ENCODE results near the gene AGTR1. TPM values are rescaled to one million over a fixed set of nuclear protein-coding genes. Genes with fewer than 3 reads are reported as not detected.
A peak's percentile ranks its signal among the peaks of the same experiment; 100 is the strongest.
"Not testable (repeated sequence)": the region's sequence is repeated elsewhere in the genome, so short reads cannot be mapped to it uniquely, and the experiment has no call there.

The AGTR1 gene
- total RNA-seq, 1 experiment from 2014 or later = not detected

DNA sequence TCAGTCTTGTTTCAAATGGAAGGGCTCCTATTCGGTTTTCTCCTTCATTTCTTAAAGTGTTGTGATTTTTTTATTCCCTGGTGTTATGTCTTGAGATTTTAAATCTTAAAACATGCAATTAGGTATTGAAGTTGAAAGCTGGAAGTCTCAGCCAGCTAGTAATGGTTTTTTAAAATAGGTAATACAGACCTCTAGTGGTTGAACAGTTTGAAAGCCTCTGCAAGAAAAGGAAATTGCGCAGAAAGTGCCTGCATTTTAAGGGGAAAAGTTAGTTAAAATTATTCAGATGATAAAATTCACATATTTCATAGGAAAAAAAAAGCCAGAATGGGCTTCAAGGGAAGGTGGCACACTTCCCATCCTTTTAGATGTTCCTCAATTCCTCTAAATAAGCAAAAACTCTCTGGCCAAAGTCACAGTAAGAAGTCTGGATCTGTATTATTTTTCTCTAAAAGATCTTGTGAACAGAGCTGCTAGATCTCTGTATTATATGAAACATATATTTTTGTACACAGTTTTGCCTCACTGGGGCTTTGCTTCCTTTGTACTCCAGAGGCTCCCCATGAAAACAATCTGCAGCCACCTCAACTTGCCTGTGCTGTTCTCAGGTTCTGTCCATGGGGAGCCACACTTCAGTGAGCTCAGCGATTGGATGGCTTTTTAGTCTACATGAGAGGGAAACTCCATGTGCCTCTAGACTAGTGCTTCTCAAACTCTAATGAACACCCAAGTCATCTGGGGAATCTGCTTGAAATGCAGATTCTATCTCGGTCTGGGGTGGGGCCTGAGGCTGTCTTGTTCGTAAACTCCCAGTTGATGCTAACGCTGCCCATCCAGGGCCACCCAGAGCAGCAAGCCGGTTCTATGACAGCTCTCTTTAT, 21.5 kb downstream of the AGTR1 start:
- peak; percentile 18 for DNase-seq (ENCODE audit: low spot score)

DNA sequence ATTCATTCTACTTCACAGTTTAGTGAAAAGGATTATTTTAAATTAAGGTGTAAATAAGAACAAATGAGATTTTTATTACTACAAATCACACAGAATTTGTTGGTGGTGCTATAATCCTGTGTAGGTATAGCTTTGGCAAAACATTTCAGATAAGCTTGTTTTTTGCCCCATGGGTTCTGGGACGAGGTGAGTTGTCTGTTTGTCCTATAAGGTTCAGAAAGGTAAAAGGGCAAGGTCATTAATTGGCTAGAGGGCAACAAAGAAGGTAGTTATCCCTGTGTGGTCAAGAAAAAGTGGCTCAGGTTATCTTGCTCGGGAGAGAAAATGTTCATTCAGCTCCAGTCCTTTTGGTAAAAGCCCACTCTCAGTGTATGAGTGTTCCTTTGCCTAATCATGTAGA, 23.2 kb downstream of the AGTR1 start:
- DNase-seq (ENCODE audit: low spot score) = no peak

DNA sequence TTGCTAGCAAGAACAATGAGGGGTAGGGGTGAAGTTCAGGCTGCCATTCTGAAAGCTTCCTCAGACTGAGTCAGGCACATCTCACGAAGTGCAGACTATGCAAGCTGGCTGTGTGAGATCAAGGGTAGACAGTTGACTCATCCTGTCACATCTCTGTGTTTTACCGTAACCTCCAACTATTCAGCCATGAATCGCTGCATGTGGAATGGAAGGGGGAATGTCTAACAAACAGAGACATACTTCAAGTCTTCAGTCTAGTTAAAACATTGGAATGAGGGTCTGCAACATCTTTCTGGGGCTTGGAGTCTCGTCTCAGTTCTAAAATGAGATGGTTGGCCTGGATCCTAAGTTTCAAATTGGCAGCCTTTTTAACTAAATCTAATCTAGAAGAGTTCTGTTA, 25.9 kb downstream of the AGTR1 start:
- DNase-seq (ENCODE audit: low spot score) = peak; percentile 65

DNA sequence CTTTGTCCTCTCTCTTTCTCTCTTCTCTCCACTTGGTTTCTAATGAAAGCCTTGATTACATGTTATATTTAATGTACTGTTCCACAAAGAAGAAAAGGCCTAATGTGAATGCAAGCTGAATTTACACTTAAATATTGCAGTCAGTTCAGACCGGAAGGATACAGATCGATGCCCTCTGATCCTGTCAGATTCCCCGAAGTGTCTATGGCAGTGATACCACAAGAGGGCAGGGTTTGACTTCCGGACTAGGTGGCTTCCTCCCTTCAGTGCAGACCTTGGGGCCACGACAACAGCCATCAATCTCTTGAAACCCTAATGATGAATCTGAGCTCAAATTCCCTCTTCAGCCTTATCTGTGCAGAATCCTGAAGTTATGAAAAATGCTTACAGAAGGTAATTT, 29.5 kb downstream of the AGTR1 start:
- peak; percentile 27 for DNase-seq (ENCODE audit: low spot score)

DNA sequence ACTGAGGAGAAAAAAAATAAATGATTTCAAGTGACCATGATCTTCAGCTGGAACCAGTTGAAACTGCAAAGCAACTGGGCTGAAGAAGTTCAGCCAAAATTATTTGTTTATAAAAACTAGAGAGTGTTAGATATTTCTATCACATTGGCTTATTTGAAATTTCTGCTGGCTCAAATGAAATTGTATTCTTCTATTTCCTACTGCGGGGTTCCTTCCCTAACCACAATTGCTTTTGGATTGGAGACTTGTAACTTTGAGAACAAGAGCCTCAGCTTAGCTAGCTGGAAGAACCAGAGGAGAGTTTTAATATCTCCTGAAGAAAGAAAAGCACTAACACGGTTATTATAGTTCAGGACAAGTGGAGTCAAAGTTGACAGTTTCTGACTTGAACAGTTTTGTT, 31.1 kb downstream of the AGTR1 start:
- DNase-seq (ENCODE audit: low spot score) = no peak

GRCh38 chr3:148729476-148730055, 31.9 kb downstream of the AGTR1 start:
- no peak for DNase-seq (ENCODE audit: low spot score)

- no peak for DNase-seq (ENCODE audit: low spot score)
Measured at GRCh38 chr3:148730676-148731075, 33.0 kb downstream of the AGTR1 start.

DNA sequence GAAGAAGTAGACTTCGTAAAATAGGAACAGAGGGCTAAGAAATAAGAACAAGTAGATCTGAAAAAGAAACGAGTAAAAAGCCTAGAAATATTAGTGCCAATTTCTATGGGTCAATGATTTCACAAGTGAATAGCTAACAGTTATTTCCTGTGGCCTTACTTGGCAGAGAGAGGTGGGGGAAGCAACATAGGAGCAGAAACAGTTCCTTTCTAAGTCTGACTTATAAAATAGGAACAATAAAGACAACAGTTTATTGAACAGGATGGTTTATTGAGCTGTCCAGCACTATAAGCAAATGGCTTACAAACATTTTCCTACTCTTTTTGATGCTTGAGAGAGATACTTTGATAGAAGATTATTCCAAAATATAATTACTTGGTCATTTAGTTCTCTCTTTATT, 37.9 kb downstream of the AGTR1 start:
- no peak for DNase-seq (ENCODE audit: low spot score)

- no peak for DNase-seq (ENCODE audit: low spot score)
Measured at GRCh38 chr3:148736086-148736485, 38.4 kb downstream of the AGTR1 start.

DNA sequence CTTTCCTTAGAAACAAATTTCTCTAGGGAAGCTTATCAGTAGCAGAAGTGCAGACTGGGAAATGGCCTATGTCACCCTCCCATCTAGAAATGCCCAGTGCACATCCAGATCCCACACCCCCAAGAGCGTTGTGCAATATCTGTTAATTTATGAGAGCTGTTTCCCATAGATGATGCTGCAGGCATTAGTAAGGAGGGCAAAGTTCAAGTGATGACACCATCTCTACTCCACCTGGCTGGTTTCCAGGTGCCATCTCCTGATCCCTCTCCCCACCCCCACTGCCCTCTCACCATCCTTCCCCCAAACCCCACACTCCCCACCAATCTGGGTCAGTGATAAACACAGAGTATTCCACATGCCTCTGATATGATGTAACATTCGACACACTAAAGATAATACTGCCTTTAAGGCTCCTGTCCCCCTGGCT, 39.4 kb downstream of the AGTR1 start:
- peak; percentile 12 for DNase-seq (ENCODE audit: low spot score)

GRCh38 chr3:148739720-148740119, 42.0 kb downstream of the AGTR1 start:
- no peak for DNase-seq (ENCODE audit: low spot score)

- DNase-seq (ENCODE audit: low spot score) = no peak
Measured at GRCh38 chr3:148740291-148740690, 42.6 kb downstream of the AGTR1 start.

GRCh38 chr3:148741219-148741618, 43.5 kb downstream of the AGTR1 start:
- no peak for DNase-seq (ENCODE audit: low spot score)

- no peak for DNase-seq (ENCODE audit: low spot score)
Measured at GRCh38 chr3:148742118-148742517, 44.4 kb downstream of the AGTR1 start.

DNA sequence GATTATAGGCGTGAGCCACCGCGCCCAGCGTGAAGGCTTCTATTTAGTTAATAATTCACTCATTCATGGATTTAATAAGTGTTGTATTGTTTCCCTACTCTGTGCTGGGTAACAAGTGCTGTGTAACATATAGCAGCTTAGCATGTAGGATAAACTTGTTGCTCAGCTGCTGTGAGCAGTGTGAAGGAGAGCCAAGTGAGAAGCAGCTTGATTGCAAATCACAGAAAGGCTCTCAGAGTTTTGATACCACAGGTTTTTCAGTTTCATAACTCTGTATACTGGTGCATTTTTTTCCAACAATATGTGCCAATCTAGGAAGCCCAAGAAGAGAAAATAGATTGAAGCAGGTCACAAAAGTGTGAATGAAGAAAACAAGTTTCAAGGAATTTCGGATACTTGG, 48.4 kb downstream of the AGTR1 start:
- no peak for DNase-seq (ENCODE audit: low spot score)

GRCh38 chr3:148748283-148748682, 50.6 kb downstream of the AGTR1 start:
- DNase-seq (ENCODE audit: low spot score) = no peak

DNA sequence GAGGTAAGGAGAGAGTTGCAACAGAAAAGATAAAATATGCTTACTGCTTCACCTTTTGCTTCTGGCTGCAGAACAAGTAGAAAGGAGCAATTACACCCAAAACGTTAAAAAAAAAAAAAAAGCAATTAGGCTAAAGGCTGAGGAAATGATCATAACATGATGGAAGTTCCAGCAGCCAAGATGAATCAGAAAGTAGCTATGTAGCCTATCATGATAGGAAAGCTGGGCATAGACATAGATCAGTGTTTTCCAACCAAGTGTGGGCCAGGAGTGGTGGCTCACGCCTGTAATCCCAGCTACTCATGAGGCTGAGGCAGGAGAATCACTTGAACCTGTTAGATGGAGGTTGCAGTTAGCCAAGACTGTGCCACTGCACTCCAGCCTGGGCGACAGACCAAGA, 52.6 kb downstream of the AGTR1 start:
- no peak for DNase-seq (ENCODE audit: low spot score)

GRCh38 chr3:148751461-148751860, 53.8 kb downstream of the AGTR1 start:
- no peak for DNase-seq (ENCODE audit: low spot score)

GRCh38 chr3:148753385-148753784, 55.7 kb downstream of the AGTR1 start:
- not testable (repeated sequence) for DNase-seq (ENCODE audit: low spot score)

DNA sequence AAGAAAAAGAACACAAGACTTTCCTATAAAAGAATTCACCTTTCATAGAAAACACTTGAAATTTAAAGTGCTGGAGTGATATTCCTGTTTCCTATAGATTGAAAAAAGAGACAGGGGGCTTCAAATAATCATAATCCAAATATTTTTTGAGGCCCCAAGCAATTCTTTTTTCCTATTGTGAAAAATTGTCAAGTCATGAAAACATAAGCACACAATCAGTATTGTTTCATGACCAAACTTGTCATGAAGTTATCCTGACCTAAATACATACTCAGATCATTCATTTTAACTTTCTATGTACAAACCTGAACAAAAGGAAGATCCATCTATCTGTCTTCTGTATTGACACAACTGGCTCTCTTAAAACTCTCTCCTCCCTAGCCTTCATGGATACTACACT, 57.9 kb downstream of the AGTR1 start:
- no peak for DNase-seq (ENCODE audit: low spot score)

DNA sequence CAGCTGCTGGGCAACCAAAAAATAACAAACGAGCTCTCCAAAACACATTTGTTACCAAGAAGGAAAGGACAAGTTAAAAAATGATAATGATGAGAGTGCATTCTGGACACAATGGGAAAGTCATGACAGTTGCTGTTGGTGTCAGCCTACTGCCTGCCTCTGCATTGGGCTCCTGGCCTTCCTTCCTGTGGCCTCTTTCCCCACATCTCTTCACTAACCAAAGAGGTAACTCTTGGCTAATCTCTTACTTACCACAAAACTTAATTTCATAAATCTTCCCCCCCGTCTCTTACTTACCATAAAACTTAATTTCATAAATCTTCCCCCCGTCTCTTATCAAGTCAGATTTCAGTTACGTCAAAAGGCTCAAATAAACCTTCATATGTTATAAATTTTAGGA, 58.6 kb downstream of the AGTR1 start:
- no peak for DNase-seq (ENCODE audit: low spot score)

- peak; percentile 32 for DNase-seq (ENCODE audit: low spot score)
Measured at GRCh38 chr3:148757238-148758215, 59.8 kb downstream of the AGTR1 start.
